Brain microvascular endothelial cell (primary cell): Measurements from ENCODE around the gene GNE.
"Not testable (repeated sequence)": the region's sequence is repeated elsewhere in the genome, so short reads cannot be mapped to it uniquely, and the experiment has no call there.

Source experiments
- DNase-seq: peaks from one replicate; pipeline ENCODE4 v3.0.0-alpha.2; 2020
- H3K27ac ChIP-seq: fragments of 250-450 bp; sonication (Bioruptor Pico); 2 replicates; pipeline ENCODE4 v1.5.1; 2020; ENCODE audit warnings: mild to moderate bottlenecking, moderate library complexity
- H3K27me3 ChIP-seq: fragments of 250-450 bp; sonication (Bioruptor Pico); replicated peaks from 2 replicates; pipeline ENCODE4 v1.5.1; 2020; ENCODE audit warnings: mild to moderate bottlenecking
- H3K36me3 ChIP-seq: fragments of 250-450 bp; sonication (Bioruptor Pico); replicated peaks from 2 replicates; pipeline ENCODE4 v1.5.1; 2020; ENCODE audit warnings: mild to moderate bottlenecking
- H3K4me3 ChIP-seq: 2 replicates; pipeline ENCODE4 v1.5.1; 2011; ENCODE audit warnings: low read depth, mild to moderate bottlenecking, control low read depth, low read length, moderate library complexity
- CTCF ChIP-seq: IDR thresholded peaks from 2 replicates; pipeline ENCODE4 v1.5.1; 2011; ENCODE audit warnings: low read depth, mild to moderate bottlenecking, moderate library complexity, low read length, control low read depth, inconsistent platforms; ENCODE audit errors: missing control alignments
- in situ Hi-C: cut with HindIII; loops from 2 replicates; pipeline ENCODE4 v1.10.0; 2017; ENCODE audit warnings: low sequenced_read_pairs, low pct_ligation_motif_present

Gene GNE

GRCh38 chr9:36258208-36258995, at the start of gene GNE:
GNE (minus strand) TSS chr9:36258448; CDS start chr9:36249355, 9,093 bp downstream.
- H3K36me3 ChIP-seq: no peaks in the 10 kb centered on the region
- no peak for TF ChIP-seq CTCF
- peak within 1 kb of the TSS; percentile 79 for H3K4me3 ChIP-seq
- peak; percentile 94 for DNase-seq
- peak within 1 kb of the TSS; percentile 84 for H3K27ac ChIP-seq
- no peaks in the 10 kb centered on the region for H3K27me3 ChIP-seq
- in situ Hi-C loops: no loop called here

- in situ Hi-C loops: no loop called here
- no peak for DNase-seq
- H3K27ac ChIP-seq: no peak overlapping the region
- no peak for TF ChIP-seq CTCF
- no peaks in the 10 kb centered on the region for H3K36me3 ChIP-seq
- H3K4me3 ChIP-seq: no peak overlapping the region
- no peaks in the 10 kb centered on the region for H3K27me3 ChIP-seq
These were observed 48.4 kb upstream of the GNE start for GRCh38 chr9:36306471-36307306.

- H3K27ac ChIP-seq, in situ Hi-C loops, DNase-seq: not testable (repeated sequence)
These were observed 46.1 kb upstream of the GNE start for GRCh38 chr9:36304366-36304765.

GRCh38 chr9:36301227-36301626, 43.0 kb upstream of the GNE start:
- no peak for DNase-seq
- H3K27me3 ChIP-seq: no peaks in the 10 kb centered on the region
- no peak overlapping the region for H3K27ac ChIP-seq
- no peak overlapping the region for H3K4me3 ChIP-seq
- no peaks in the 10 kb centered on the region for H3K36me3 ChIP-seq
- in situ Hi-C loops: no loop called here
- TF ChIP-seq CTCF: no peak

More at GRCh38 chr9:36304366-36304765, 46.1 kb upstream of the GNE start:
- not testable (repeated sequence) for H3K27me3 ChIP-seq, H3K36me3 ChIP-seq, H3K4me3 ChIP-seq

- H3K4me3 ChIP-seq: no peak overlapping the region
- H3K27me3 ChIP-seq: no peaks in the 10 kb centered on the region
- in situ Hi-C loops: no loop called here
- no peak for TF ChIP-seq CTCF
- DNase-seq: peak; percentile 10
- H3K27ac ChIP-seq: no peak overlapping the region
- no peaks in the 10 kb centered on the region for H3K36me3 ChIP-seq
These were observed 40.3 kb upstream of the GNE start for GRCh38 chr9:36298566-36298965.

GRCh38 chr9:36297798-36298197, 39.5 kb upstream of the GNE start:
- Histone ChIP-seq H3K27me3 (no peaks in the 10 kb centered on the region), H3K4me3 (no peak overlapping the region), H3K27ac (no peak overlapping the region), H3K36me3 (no peaks in the 10 kb centered on the region)
- DNase-seq: no peak
- in situ Hi-C loops: no loop called here
- no peak for TF ChIP-seq CTCF

GRCh38 chr9:36294996-36295395, 36.7 kb upstream of the GNE start:
- in situ Hi-C loops, H3K27me3 ChIP-seq, DNase-seq, H3K27ac ChIP-seq, H3K36me3 ChIP-seq, H3K4me3 ChIP-seq: not testable (repeated sequence)
